Activated T-cell treated with anti-CD3 and anti-CD28 coated beads for 4 hours (primary cell): Measurements from ENCODE around the gene SNPH.
A peak's percentile ranks its signal among the peaks of the same experiment; 100 is the strongest.

Source experiments
- DNase-seq: peaks from one replicate; pipeline ENCODE4 v3.0.0-alpha.2; 2020

The SNPH gene

DNA sequence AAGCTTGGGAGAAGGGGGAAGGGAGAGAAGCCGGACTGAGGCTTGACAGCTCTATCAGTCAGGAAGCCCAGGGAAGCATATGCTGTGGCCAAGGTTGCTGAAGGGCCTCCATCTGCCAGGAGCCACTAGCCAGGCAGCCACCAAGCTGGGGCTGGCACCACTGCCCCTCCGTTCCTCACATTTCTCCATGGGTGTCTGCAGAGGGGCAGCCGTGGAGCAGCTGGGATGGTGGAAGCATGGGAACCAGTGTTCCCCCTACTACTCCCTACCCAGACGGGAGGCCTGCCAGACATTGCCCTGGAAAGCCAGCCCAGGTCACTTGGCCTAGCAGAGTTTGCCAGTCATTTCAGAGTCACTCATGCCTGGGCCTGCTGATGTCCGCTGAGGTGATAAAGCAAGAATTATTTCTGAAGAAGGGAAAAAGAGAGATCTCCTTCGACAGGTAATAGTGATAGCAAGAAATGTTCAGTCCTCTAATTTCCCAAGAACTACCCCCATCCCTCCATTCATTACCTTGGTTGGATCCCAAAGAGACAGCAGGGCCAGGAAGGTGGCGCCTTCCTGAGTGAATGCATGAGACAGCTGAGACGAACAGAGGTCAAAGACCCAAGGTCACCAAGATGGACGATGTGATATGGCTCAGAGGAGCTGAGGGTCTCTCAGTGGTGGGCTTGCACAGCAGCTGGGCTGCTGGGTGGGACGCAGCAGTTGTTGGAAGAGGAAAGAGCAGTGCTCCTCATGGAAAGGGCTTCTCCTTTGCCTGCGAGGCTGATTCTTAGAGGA lies 21.9 kb downstream of the SNPH start:
- no peak for DNase-seq

DNA sequence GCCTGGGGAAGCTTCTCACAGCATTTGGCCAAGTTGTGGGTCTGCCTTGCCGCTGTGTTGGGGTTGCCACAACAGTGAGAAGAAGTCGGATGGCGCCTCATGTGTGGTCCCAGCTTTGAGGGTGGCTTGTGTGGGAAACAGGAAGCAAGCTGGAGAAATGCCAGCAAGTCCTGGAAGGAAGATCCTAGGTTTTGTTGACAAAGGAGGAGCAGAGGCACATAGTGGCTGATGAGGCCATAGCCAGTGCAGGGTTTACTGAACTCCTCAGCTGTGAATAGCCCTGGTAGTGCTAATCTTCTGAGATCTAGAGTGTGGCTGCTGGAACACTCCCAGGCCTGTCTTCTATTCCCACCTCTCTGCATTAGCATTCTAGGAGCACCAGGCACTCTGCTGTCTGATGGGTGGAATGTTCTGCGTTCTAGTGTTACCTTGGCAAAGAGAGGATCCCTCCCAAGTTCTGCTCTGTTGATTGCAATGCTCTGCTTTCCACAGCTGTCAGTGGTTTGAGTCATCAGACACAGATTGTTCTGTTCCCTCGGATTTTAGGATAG lies 25.2 kb downstream of the SNPH start:
- DNase-seq, result no peak

GRCh38 chr20:1292620-1293019 lies 26.5 kb downstream of the SNPH start:
- no peak for DNase-seq

- DNase-seq, result no peak
Observed at GRCh38 chr20:1293641-1294379, 27.7 kb downstream of the SNPH start.

DNA sequence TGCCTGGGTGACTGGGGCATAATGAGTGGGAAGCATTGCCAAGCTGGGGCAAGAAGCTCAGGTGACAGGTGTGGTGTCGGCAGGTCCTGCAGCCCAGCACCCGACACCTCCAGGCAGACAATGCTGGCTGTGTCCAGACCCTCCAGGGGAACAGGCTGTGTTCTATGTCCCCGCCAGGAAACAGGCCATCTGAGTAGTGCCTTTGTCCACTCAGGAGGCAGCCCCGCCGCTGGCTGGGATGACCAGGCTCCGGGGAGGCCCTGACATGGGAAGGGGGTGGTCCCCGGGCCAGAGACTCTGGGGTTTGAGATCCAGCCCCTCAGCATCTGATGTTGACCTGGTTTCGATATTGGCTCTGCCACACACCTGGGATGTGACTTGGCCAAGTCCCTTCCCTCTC lies 28.4 kb downstream of the SNPH start:
- no peak for DNase-seq

- DNase-seq, result no peak
Observed at GRCh38 chr20:1295276-1295930, 29.3 kb downstream of the SNPH start.

- no peak for DNase-seq
Observed at GRCh38 chr20:1296117-1296610, 30.1 kb downstream of the SNPH start.

DNA sequence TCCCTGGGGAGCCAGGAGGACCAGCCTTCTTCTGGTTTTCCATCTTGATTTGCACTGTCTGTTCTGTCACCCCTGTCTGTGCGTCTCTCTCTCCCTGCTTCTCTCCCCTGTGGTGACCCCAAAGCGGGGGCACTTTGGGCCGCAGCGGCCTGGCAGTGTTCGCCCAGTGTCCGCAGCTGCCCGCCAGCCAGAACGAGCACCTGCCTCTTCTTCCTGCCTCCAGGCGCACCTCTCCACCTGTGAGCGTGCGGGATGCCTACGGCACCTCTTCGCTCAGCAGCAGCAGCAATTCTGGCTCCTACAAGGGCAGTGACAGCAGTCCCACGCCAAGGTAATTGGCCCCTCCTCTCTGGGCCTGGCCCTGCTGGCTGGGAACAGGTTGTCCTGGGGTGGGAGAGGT lies 30.8 kb downstream of the SNPH start:
- DNase-seq, result no peak

GRCh38 chr20:1297486-1297885 lies 31.4 kb downstream of the SNPH start:
- no peak for DNase-seq

DNA sequence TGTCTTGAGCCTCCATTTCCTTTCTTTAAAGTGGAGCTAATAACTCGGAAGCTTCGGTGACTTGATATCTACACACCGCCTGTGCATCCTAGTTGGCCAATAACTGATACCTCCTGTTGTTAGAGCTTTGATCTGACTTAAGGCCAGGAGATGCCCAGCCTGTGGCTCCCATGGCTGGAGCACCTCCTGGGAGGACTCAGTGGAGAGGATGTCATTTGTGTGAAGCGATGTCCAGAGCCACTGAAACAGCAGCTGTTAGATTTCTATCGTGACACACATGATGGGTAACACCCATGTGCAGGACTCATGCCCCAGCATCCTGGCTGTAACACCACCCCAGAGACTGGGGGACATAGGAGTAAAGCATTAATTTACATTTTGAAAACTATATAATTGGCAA lies 32.1 kb downstream of the SNPH start:
- no peak for DNase-seq

GRCh38 chr20:1298888-1299511 lies 32.9 kb downstream of the SNPH start:
- no peak for DNase-seq

DNA sequence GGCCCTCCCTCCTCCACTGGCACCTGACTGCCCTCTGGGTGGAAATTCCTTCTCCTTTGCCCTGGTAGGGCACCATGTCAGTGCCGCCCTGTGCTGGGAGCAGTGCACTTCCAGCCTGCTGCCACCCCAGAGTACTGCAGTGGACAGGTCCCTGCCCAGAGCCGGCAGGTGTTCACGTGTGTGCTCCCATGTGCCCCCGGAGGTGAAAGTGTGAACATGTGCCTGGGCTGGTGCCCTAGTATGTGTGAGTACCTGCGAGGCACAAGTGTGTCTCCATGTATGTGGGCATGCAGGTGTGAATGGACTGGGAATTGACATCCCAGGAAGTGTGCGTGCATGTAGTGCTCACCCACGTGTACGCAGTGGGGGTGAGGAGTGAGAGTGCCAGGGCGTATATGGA lies 33.4 kb downstream of the SNPH start:
- peak; percentile 13 for DNase-seq

DNA sequence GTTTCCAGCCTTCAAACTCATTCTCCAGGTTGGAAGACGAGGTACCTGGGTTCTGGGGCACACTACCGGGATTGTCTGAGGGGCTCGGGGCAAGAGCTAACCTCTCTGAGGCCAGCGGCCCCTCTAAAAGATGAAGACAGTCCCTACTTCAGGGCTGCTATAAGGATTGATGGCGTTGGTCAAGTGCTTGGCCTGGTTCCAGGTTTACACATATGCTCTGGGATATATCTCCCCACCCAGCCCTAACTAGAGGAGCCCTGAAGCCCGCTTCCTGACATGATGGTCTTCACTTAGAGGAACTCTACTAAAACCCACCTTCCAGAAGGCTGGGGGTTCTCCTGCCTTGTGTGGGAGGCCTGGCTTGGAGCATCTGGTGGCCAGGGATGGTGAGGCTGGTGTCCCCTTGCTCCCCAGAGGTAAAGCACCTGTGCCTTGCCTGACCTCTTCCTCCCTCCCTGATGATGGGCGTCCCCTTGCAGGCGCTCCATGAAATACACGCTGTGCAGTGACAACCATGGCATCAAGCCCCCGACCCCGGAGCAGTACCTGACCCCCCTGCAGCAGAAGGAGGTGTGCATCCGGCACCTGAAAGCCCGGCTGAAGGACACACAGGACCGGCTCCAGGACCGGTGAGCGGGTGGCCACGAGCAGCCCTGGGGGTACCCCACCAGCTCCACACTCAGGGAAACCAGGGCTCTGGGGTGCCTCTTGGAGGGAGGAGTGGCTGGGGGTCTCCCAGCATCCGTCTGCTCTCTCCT lies 34.2 kb downstream of the SNPH start:
- DNase-seq, result no peak

DNA sequence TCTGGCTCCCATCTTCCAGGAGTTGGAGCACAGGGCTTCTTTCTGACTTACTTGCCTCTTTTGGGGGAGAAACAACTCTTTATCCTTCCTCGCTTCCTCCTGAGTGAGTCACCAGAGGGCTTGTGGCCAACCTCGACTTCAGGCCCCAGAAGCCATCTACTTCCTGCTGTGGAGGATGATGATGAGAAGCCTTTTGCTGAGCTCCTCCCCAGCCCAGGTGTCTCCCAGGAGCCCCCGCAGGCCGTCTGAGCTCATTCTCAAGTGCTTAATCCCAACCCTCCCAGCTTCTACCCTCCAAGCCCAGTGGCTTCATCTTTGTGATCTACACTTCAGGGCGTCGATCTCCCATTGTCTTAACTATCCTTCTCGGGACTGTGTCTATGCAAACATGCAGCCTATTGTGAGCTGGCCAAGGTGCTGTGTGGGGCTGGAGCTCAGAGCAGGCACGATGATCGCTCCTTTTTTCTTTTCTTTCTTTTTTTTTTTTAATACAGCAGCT lies 35.0 kb downstream of the SNPH start:
- peak; percentile 45 for DNase-seq

DNA sequence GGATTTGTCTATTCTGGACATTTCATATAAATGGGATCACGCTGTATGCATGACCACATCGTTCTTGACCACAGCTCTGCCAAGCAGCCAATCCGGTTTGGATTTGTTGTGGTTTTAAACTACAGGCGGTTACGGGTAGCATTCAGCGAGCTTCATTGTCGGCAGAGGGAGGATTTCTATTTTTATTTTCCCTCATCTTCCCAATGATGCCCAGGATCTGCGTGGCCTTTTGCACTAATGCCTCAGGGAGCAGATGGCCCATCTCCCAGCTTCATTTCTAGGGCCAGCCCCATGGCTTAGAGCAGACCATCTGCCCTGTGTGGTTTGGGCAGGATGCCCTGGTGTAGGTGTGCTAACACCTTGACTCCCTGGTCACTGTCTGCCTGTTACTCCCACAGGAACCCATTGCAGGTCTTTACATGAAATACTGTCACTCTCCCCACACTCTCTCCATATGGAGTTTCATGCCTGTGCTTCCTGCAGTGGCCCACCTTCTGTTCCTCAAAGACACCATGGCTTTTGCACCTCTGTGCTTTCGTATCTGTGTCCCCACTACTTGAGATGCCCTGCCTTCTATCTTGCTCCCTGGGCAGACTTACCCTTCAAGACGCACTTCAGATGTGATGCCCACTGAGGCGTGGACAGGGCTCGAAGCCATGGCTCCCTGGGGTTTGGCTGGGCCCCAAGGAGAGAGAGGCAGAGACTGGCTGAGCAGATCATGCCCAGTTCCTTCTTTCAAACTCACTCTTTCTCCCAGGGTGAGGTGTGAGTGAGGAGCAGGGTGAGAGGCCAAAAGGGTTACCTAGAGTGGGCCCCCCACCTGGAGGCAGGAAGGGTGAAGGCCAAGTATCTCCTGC lies 36.8 kb downstream of the SNPH start:
- DNase-seq, result no peak

GRCh38 chr20:1304710-1305515 lies 38.8 kb downstream of the SNPH start:
- DNase-seq, result no peak

GRCh38 chr20:1305712-1306111 lies 39.6 kb downstream of the SNPH start:
- DNase-seq, result no peak

GRCh38 chr20:1306316-1307135 lies 40.4 kb downstream of the SNPH start:
- no peak for DNase-seq

DNA sequence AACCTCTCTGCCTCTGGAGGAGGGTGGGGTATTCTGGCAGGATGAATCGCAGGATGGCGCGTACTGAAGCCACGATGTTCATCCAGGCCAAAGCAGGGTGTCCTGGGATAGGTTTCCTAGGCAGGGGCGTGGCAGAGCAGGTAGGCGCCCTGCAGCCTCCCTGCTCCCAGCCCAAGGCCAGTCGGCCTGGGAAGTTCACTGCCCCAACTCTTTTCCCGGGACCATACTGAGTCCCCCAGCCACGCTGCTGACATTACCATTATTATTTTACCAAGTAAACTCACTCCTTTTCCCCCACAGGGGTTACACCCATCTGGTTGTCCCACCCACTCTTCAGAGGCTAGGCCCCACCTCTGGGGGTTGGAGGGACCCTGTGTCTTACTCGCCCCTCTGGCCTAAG lies 41.1 kb downstream of the SNPH start:
- DNase-seq, result no peak
